Measurements from ENCODE around the gene NAA10. TPM values are rescaled to one million over a fixed set of nuclear protein-coding genes. Genes with fewer than 3 reads are reported as not detected.

NAA10 gene
- total and polyA plus RNA-seq, 10 donors: 56.4 to 174 (median 87.8) TPM

- WGBS, 5 donors: 0 to 23% (median 13%) methylated on average over 3 to 4 of the region's 4 CpGs; no CpG with 5 or more reads in 1 of the 5 donors
- no peaks in the 10 kb centered on the region for H3K9me3 ChIP-seq
- TF ChIP-seq POLR2A (IDR thresholded peaks at IDR 0.05): no peak
- peak in 1 of 11 experiments; percentile 3 for TF ChIP-seq CTCF (IDR thresholded peaks at IDR 0.05 in 8 of 11, conservative IDR thresholded peaks at IDR 0.05 in 3 of 11)
- intact Hi-C loops (cut with DNase I; ENCODE audit: low total_unique reads): no loop called here
- peaks cover 19 to 91% (median 77%) of the 10 kb centered on the region in 6 donors for H3K4me1 ChIP-seq
- no peak for DNase-seq
- peak overlapping the region; percentile 34 to 71 (median 52) for H3K4me3 ChIP-seq
- peaks cover 0 to 10% (median 0%) of the 10 kb centered on the region in 7 donors for H3K27me3 ChIP-seq (replicated peaks in 1 of 7)
- H3K36me3 ChIP-seq: peaks cover 0 to 28% (median 2%) of the 10 kb centered on the region in 6 donors
- peak overlapping the region; percentile 92 to 99 (median 97) for H3K27ac ChIP-seq
These were observed 8.3 kb downstream of the NAA10 start for GRCh38 chrX:153926552-153926857.

GRCh38 chrX:153925739-153926551 is 8.9 kb downstream of the NAA10 start, which contains the start of gene ARHGAP4:
Gene ARHGAP4 (minus strand): TSS chrX:153926264. CDS start chrX:153926202, 62 bp downstream.
- Histone ChIP-seq H3K27me3 (replicated peaks in 1 of 7) (peaks cover 0 to 15% (median 0%) of the 10 kb centered on the region in 7 donors), H3K4me3 (peak within 1 kb of the TSS; percentile 34 to 71 (median 52)), H3K27ac (peak within 1 kb of the TSS; percentile 92 to 99 (median 97)), H3K9me3 (no peaks in the 10 kb centered on the region), H3K4me1 (peaks cover 19 to 91% (median 81%) of the 10 kb centered on the region in 6 donors), H3K36me3 (peaks cover 0 to 28% (median 4%) of the 10 kb centered on the region in 6 donors)
- peak; percentile 92 for DNase-seq
- 3 to 42% (median 6%) methylated on average over 16 to 59 of the region's 59 CpGs for WGBS, 5 donors
- TF ChIP-seq CTCF (IDR thresholded peaks at IDR 0.05 in 8 of 11, conservative IDR thresholded peaks at IDR 0.05 in 3 of 11) (no peak), POLR2AphosphoS5 (IDR thresholded peaks at IDR 0.05) (peak in 2 of 3 donors; percentile 38 to 69), POLR2A (IDR thresholded peaks at IDR 0.05) (no peak)
- intact Hi-C loops (cut with DNase I; ENCODE audit: low total_unique reads): no loop called here

- Histone ChIP-seq H3K9me3 (no peaks in the 10 kb centered on the region), H3K27me3 (replicated peaks in 1 of 7) (peaks cover 0 to 18% (median 0%) of the 10 kb centered on the region in 7 donors), H3K4me1 (peaks cover 19 to 91% (median 81%) of the 10 kb centered on the region in 6 donors), H3K27ac (peak overlapping the region; percentile 92 to 99 (median 97)), H3K4me3 (peak overlapping the region; percentile 1 to 71 (median 52)), H3K36me3 (peaks cover 0 to 28% (median 6%) of the 10 kb centered on the region in 6 donors)
- no peak for DNase-seq
- TF ChIP-seq POLR2A (IDR thresholded peaks at IDR 0.05) (peak in 1 of 3 donors; percentile 37), POLR2AphosphoS5 (IDR thresholded peaks at IDR 0.05) (peak in 2 of 3 donors; percentile 48 to 82), CTCF (IDR thresholded peaks at IDR 0.05 in 8 of 11, conservative IDR thresholded peaks at IDR 0.05 in 3 of 11) (no peak)
- intact Hi-C loops (cut with DNase I; ENCODE audit: low total_unique reads): no loop called here
- 19 to 64% (median 36%) methylated on average over 2 to 4 of the region's 4 CpGs for whole genome bisulfite sequencing, 5 donors
These were observed 9.5 kb downstream of the NAA10 start for GRCh38 chrX:153925387-153925738.

Data from spleen (tissue), 11 donors.